ENCODE results near the gene ZCCHC2.

DNA sequence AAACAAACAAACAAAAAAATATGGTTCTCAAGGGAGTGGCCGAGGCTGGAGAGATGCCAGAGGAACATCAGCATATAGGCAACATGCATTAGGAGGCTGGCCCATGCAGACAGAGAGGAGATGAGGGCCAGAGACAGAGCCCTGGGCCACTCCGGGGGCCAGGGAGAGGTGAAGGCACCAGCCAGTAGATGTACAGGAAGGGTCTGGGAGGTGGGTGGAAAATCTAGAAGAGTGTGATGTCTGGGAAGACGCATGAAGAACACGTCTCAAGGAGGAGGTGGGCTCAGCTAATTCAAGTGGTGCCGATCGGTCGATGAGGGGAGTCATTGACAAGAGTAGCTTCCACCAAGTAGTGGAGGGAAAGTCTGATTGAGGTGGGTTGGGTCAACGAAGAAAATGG lies 79.9 kb downstream of the ZCCHC2 start:
- TF ChIP-seq, protein P1, sequence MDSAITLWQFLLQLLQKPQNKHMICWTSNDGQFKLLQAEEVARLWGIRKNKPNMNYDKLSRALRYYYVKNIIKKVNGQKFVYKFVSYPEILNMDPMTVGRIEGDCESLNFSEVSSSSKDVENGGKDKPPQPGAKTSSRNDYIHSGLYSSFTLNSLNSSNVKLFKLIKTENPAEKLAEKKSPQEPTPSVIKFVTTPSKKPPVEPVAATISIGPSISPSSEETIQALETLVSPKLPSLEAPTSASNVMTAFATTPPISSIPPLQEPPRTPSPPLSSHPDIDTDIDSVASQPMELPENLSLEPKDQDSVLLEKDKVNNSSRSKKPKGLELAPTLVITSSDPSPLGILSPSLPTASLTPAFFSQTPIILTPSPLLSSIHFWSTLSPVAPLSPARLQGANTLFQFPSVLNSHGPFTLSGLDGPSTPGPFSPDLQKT (CRISPR knock-in tag; IDR thresholded peaks at IDR 0.05; ENCODE audit: borderline replicate concordance), result no peak
- TF ChIP-seq HNF4A (CRISPR knock-in tag; IDR thresholded peaks at IDR 0.05) (no peak), POLR2A (IDR thresholded peaks at IDR 0.05; ENCODE audit: insufficient read depth in 1 of 2, low read depth in 2 of 2, low read length in 2 of 2) (no peak), RAD21 (CRISPR knock-in tag; IDR thresholded peaks at IDR 0.05) (no peak), ARID4A (CRISPR knock-in tag; IDR thresholded peaks at IDR 0.05; ENCODE audit: borderline replicate concordance) (no peak), ZNF263 (CRISPR knock-in tag; IDR thresholded peaks at IDR 0.05) (no peak), NR2C2 (CRISPR knock-in tag; IDR thresholded peaks at IDR 0.05; ENCODE audit: borderline replicate concordance) (no peak), ZNF350 (CRISPR knock-in tag; IDR thresholded peaks at IDR 0.05; ENCODE audit: borderline replicate concordance, low read depth) (no peak), HNRNPH1 (optimal IDR thresholded peaks at IDR 0.05; ENCODE audit: low read depth, low read length) (no peak)
- TF ChIP-seq, protein P2, sequence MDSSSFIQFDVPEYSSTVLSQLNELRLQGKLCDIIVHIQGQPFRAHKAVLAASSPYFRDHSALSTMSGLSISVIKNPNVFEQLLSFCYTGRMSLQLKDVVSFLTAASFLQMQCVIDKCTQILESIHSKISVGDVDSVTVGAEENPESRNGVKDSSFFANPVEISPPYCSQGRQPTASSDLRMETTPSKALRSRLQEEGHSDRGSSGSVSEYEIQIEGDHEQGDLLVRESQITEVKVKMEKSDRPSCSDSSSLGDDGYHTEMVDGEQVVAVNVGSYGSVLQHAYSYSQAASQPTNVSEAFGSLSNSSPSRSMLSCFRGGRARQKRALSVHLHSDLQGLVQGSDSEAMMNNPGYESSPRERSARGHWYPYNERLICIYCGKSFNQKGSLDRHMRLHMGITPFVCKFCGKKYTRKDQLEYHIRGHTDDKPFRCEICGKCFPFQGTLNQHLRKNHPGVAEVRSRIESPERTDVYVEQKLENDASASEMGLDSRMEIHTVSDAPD (CRISPR knock-in tag; IDR thresholded peaks at IDR 0.05), result no peak
